NCI-H2171 treated with DMSO at 0.1 percent for 48 hours (cell line): ENCODE results near the gene ULBP2.
"Not testable (repeated sequence)": the region's sequence is repeated elsewhere in the genome, so short reads cannot be mapped to it uniquely, and the experiment has no call there.

Experiments
- DNase-seq: peaks from one replicate; lab custom pipeline; 2025; lab: John Stamatoyannopoulos, UW

The ULBP2 gene

DNA sequence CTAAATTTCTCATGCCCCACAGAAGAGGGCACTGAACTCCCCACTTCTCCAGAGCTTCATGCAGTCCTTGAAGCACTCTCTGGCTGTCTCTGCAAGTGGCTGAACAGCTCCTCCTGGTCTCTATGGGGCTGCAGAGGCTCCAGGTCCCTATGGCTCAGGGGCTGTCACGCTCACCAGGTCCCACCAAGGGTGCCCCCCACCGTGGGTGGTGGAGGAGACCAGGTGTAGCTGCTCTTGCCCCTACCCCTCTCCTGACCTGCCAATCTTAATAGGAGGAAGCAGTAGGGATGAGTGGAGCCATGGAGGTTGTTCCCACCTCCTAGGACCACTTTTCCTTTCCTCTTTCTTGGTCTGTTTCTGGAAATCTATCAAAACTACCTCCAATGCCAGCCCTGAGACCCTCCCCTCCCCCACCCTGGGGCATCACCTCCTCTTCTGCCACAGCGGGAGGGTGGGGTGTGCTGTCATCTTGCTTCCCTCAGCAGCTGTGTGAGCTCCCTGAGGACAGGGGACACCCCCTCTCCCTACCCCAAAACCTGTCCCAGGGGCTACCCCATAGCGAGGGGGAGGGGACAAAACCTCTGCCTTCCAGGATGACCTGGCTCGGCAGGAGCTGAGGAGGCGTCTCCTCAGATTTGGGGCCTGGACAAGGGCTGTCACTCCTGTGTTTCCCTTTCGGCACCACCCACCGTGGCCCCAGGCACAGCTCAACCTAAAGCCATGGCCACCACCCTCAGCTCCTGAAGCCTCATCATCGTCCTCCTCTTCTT lies 31.9 kb upstream of the ULBP2 start:
- DNase-seq, result no peak

DNA sequence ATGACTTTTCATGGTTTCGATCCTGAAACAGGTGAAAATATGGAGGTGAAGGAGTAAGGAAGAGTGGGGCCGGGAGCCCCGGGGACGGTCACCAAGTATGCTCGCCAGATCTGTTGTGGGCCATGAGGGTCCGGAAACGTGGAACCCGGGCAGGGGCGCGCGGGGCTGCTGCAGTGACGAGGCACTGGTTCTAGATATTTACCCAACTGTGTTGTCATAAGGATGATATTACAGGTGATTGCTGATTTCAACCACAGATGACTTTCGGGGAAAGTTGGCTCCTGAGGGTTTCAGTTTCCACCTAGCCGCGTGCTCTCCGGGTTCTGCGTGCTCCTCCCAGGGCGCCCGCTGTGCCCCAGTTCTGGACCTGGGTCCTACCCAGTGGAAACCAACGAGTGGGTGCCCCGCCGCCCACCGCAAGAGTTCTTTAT lies 31.1 kb upstream of the ULBP2 start:
- DNase-seq, result no peak

DNA sequence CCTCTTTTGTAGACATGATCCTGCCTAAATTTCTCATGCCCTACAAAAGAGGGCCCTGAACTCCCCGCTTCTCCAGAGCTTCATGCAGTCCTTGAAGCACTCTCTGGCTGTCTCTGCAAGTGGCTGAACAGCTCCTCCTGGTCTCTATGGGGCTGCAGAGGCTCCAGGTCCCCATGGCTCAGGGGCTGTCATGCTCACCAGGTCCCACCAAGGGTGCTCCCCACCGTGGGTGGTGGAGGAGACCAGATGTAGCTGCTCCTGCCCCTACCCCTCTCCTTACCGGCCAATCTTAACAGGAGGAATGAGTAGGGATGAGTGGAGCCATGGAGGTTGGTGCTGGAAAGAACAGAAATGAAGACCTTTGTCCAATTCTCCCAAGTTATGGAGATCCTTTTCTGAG lies 29.1 kb upstream of the ULBP2 start:
- DNase-seq, result not testable (repeated sequence)

DNA sequence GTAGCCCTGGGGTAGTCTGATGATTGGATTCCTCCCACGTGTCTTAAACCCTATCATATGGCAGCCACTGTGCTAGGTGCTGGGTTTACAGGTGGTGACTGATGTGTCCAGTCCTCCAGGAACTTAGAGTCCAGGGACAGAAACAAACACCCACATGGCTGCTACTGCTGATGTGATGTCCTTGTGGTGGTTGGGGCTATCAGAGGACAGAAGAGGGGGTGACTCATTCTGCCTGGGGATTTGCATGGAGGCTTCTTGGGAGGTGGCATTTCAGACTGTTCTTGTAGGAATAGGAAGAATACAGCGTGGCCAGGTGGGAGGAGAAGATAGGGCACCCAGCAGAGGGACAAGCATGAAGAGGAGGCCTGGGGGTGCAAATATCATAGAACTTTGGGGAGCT lies 28.7 kb upstream of the ULBP2 start:
- DNase-seq, result no peak

DNA sequence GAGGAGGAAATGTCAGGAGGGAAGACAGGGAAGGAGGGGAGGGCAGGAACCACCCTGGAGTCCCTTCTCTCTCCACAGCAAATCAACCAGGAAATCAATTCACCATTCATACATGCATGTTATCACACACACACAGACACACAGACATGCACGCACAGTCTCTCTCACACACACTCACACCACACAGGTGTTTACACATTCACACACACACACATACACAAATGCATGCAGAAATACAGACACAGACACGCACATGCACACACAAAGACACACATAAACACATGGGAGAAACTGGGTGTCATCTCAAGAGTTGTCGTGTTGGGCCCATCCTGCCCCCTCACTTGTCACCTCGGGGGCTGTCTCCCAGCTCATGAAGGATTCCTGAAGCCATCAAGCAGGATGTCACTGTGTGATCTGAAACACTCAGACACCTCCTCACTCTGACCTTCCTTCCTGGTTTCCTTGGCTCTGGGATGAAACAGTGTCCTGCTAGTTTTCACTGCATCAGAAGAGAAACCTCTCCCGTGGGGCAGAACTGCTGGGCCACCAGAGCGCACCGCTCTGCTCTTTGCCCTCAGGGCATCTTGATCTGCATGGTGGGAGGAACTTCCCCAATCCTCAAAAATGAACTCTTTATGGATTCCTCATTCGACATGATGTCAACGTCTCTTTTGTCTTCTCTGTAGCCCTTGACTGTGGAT lies 28.1 kb upstream of the ULBP2 start:
- no peak for DNase-seq

DNA sequence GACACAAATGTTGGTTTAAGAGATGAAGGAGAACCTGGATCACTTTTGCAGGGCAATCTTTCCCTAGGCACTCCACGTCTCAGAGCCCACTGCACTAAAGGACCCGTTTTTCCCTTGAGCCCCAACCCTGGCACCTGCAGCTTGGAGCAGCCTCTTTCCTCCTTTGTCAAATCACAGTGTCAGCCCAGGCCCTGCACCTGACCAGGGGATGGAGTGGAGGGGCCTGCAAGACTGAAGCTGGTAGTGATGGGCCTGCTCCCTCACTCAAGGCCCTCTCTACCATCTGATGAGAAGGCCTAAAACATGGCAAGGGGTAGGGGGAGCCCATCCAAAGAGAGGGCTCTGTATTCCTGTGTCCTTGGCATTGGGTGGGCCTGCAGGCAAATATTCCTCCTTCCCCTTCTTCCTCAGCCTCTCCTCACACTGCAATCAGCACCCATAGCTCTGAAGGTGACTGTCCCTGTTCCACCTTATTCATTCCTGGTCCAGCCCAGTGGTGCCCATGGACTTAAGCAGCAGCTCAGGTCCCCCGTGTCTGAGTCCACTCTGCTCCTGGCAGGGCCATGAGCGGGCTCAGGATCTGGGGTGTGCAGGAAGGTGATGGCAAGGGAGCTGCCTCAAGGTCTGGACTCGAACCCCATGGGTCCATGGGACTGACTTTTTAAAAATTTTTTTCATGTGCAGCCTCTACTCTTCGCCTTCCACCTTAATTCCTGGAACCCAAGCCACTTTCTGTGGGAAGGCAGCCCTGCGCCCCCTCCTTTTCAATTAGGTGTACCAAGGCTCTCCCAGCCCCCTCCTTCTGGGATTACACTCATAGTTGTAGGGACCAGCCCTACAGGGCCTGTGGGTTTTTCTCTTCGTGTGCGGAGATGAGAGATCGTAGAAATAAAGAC lies 25.6 kb upstream of the ULBP2 start:
- no peak for DNase-seq

DNA sequence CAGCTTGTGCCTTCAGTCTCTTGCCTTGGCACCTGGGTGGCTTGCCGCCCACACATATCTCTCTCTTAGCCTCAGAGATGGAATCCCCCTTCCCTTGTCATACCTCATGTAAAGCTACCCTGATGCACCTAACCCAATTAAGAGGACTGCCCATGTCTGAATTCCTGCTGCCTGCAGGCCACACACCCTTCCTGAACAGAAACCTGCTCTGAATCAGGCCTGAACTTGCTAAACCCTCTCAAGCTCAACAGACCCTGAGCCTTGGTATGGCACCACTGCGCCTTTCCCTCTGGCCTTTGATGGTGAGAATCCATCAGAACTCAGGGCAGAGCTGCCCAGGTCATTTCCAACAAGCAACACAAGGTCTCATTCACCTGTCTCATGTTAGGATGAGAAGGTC lies 24.1 kb upstream of the ULBP2 start:
- DNase-seq, result no peak

DNA sequence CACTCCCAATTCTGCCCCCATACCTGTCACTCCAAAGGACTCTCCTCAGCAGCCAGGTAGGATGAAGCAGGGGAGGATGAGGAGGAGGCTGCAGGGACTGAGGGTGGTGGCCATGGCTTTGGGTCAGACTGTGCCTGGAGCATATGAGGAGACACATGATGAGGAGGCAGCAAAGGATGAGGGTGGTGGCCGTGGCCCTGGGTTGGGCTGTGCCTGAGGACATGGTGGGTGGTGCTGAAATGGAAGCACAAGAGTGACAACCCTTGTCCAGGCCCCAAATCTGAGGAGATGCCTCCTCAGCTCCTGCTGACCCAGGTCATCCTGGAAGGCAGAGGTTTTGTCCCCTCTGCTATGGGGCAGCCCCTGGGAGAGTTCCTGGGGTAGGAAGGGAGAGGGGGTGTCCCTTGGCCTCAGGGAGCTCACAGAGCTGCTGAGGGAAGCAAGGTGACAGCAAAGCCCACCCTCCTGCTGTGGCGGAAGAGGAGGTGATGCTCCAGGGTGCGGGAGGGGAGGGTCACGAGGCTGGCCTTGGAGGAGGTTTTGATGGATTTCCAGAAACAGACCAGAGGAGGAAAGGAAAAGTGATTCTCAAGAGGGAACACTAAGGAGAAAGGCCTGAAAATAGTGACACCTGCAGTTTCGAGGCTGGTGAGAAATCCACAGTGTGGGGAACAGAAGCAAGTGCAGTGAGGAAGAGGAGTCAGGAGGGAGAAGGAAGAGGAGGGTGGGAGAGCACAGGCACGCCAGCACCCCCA lies 23.5 kb upstream of the ULBP2 start:
- no peak for DNase-seq

DNA sequence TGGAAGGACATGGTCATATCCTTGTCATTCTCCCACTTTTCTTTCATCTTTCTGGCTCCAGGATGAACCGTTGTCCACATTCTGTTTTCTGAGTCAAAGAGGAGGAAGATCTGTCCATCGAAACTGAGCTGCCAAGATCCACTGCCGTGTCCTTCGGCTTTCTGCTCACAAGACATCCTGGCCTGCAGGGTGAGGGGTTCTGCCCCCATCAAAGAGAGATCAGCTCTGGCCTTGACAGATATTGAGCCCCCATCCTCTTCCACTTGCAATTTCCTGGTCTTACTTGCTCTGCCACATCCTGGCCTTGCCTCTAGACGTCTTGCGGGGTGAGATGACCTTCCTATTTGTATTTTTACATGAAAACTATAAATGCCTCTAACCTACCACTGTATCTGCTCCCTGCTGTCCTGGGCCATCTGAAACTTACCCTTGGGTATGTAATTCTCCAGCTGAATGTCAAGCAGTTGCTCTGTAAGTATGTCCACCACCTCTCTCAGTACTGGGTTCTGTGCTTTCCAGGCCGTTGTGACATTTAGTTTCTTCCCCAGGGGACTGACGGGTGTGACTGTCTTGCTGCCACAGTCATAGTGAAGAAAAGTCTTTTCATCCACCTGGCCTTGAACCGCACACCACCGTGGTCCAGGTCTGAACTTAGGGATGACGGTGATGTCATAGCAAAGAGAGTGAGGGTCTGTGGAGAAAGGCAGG lies 22.5 kb upstream of the ULBP2 start:
- not testable (repeated sequence) for DNase-seq

DNA sequence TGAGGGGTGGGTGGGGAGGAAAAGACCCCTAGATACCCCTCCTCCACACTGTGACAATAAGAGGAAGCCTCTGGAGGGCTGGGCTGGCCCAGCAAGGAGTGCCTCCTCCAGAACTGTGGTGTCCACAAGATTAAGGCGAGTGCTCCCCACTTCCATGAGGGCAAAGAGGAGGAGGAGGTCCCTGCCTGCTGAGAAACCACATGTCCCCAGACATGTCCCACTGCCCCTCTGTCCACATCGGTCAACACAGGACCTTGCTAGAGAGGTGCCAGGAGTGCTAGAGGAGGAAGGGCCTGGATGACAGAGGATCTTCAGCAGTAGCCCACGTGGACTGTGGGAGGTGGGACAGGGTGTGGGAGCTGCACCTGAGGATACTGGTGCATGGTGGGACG lies 22.0 kb upstream of the ULBP2 start:
- DNase-seq, result no peak

DNA sequence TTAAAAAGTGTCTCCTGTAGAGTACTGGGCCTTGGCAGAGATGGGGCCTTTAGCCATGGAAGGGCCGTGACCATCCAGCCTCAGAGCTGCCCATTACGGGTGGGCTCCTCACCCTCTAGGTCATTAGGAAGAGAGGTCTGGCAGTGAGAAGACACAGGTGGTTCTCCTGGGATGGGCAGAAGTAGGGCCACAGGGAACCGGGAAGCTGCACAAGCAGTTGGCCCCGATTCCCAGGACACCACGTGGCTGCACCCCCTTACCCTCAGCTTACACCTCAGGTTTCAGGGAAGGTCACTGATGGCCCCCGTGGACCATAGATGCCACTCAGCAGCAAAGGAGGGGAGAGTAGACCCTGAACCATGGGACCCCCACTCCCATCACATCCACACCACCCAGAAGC lies 20.5 kb upstream of the ULBP2 start:
- no peak for DNase-seq

DNA sequence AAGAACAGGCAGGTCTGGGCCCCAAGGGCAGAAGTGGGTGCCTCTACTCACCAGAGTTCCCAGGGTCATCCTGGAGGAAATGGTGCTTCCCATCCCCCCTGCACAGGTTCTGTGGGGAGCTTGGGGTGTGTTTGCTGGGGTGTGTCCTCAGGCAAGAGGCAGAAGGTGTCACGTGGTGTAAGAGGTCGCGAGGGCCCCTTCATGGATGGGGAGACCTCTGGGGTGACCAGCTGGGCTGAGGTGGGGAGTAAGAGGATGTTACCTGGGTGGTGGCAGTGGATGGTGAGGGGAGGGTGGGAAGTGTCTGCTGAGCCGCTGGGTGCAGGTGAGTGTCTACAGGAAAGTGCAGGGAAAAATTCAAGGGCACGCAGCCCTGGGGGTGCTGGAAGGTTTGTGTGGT lies 19.7 kb upstream of the ULBP2 start:
- DNase-seq, result not testable (repeated sequence)

DNA sequence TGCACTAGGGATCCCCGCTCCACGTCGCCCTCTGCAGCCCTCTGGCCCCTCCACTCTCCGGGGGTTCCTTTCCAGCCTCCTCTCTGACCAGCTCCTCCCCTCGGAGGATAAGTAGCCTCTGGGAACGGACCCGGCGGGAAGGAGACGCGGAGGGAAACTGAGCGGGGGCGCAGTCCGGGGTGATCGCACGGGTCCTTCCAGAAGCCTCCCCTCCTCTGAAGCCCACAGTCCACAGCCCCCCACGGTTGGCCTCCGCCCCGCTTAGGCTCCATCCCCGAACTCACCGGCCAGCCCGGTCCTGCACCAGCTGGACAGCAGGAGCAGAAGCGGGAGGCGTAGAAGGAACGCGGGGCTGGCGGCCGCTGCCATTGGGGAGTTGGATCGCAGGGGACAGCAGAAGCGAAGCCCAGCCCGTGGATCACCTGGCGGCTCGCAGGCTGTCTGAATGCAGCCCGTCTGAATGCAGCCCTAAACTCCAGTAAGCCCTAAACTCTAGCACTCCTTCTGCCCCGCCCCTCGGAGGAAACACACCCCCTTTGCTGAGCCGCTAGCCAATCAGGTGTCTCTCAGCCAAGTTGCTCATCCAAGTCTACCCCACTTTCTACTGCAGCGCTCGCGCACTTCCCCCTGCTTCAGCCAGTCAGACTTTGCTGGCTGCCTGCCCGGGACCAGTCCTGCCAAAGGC lies 19.0 kb upstream of the ULBP2 start, which contains the start of gene RAET1G:
TSS of gene RAET1G (minus strand) at position 480 of the 685 bp plus-strand sequence. CDS start at position 369, 111 bp downstream.
- DNase-seq, result peak; percentile 89

DNA sequence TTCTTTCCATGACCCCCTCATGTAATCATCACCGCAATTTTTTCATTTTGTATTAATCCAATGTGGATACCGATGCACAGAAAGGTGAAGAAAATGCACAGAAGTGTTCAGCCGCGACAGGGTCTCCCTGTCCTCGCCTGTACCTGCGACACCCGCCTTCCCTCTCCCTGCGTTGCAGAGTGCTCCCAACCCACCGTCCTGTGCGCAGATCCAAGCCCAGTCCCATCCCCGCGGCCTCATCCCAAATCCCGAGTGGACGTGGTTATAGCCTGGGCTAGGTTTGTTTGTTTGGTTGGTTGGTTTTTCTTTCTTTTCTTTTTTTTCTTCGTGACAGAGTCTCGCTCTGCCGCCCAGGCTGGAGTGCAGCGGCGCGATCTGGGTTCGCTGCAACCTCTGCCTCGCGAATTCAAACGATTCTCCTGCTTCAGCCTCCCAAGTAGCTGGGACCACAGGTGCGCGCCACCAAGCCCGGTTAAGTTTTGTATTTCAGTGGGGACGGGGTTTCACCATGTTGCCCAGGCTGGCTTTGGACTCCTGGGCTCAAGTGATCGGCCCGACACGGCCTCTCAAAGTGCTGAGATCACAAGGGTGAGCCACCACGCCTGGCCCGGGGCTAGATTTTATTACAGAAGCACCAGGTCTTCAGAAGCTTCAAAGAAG lies 18.4 kb upstream of the ULBP2 start:
- no peak for DNase-seq

DNA sequence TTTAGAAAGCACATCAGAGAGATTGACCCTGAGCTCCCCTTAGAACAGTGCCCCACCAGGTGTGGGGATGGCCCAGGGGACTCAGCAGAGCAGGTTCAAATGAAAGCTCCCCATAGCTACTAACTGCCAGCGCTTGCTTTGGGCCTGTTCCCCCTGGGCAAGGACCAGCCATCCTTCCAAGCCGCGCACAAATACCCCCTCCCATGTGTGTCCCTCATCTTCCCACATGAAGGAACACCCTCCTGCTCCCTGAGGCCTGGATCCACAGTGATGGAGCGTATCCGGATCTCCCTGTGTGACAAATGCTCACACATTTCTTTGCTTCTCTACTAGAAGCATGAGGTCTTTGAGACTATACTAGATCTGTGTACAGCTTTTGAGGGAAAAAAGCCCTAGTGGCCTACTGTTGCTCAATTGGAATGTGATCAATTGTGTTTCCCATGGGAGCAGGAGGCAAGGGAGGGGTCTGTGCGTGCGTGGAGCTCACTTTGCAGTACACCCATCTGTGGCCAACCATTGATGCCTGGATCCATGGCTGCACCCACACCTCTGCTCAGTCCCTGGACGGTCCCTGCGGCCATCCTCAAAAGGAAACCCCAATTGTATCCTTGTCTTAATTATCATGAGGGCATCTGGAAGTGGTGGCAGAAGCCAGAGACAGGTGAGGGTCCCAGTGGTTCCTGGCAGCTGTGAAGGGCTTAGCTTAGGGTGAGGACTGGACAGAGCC lies 17.4 kb upstream of the ULBP2 start:
- DNase-seq, result no peak

DNA sequence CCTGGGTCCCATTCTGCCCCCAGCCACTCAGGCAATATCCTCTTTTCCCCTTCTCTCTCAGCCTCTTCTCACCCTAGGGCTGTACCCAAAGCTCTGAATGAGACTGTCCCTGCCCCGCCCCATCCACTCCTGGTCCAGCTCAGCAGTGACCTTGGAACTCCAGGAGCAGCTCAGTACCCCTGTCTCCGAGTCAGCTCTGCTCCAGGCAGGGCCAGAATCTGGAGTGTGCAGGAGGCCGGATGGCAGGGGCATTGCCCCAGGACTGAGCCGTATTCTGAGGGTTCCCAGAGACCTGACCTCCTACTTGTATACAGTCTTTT lies 16.9 kb upstream of the ULBP2 start:
- no peak for DNase-seq

DNA sequence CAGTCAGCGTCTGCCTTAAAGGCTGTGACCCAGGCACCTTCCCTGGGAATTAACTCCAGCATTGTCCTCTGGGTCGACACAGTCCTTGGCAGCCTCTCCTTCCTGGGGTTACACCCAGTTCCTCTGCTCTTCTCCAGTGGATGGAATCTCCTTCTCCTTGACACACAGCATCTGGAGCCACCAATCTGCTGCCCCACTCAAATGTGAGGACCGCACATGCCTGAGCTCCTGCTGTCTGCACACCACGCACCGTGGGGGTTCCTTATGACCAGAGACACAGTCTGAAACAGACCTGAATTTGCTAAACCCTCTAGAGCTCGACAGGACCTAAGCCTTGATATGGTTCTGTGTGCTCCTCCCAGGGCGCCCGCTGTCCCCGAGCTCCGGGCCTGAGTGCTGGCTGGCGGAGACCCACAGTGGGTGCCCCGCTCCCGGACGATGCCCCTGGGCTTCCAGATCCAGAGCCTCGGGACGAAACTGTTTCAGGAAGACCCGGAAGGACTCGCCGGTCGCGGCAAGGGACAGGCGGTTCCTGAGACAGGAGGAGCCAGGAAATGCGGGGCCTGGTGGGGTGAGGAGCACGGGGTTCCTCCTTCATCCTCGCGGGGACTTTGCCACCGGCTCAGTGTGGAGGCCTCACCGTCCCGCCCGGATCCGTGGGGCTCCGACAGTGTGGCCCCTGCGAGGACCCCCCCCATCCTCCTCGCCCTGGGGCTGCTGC lies 16.4 kb upstream of the ULBP2 start:
- no peak for DNase-seq

DNA sequence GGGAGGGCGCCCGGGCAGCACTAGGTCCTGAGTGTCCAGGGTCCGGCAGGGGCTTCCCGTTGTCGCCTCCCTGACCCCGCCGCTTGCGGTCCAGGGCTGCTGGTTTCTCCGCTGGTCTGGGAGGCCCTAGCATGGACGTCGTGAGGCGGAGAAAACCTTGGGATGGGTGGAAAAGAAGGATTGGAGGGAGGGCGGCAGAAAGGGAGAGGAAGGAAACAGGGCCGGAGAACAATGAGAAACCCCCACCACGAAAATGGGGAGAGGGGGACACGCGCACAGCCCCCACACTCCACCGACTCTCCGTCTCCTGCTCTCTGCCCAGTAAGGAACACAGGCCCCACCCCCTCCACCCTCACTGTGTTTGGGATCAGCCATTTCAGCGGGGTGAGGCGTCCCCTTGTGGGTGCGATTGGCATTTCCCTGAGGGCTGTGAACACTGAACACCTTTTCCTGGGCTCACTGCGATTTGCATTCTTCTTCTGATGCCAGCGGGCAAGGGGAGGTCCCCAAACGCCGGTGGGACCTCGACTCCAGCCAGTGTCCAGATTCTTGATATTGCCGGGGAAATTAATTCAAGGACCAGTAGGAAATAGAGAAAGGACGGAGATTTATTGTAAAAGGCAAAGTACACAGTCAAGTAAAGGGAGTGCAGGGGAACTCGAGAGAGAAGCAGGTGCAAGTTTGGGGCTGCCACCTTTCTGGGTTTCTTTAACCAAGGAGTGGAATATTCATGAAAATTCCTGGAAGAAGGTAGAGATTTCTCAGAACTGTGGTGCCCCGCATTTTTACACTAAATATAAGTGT lies 15.6 kb upstream of the ULBP2 start:
- DNase-seq, result peak; percentile 57
